ENCODE data around the gene TLCD5. TPM values are rescaled to one million over a fixed set of nuclear protein-coding genes. Genes with fewer than 3 reads are reported as not detected.

Gene TLCD5
- total RNA-seq (2021) = 6.8 and 7.1 TPM in 2 replicates
- long read RNA-seq, full-length matches to known transcripts = 23 of 26 reads
- long read RNA-seq, partial matches to known transcripts = 0 of 26 reads
- long read RNA-seq, other reads (novel, unspliced or antisense) = 3 of 26 reads

DNA sequence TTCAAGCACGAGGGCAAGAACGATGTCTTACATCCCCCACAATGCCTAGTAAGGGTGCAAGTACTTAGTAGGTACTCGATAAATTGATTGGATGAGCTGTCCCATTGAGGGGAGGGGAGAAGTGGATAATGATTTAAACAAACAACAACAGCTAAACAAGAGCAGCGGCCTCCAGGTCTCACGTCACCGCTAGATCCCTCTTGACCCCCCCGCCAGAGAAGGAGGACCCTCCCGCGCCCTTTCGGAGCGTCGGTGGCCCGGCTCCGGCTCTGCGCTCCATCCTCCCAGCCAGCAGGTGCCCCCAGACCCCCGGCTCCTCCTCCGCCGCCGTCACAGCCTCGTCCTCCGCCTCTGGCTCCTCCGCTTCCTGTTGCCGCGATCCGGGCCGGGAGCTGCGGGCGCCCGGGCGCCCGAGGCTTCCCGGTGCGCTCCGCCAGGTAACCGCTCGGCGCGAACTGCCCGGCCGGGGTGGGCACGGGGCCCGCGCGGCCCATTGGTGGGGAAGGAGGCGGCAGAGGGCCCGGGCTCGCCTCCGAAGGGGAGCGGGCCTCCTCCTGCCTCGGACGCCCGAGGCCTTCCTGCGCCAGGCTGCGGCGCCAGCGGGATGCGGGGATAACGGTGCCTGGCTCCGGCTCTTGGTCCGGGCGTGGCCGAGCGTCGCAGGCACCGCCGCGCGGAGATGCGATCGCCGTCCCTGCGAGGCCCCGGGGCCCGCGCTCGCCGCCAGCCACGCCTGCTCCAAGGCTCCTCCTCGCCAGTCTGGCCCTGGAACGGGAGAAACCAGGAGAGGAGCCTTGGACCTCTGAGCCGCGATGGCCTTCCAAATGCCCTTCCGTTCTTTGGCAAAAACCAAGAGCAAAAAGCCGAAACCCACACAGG is at the start of gene TLCD5:
Gene TLCD5 (plus strand): TSS at position 368 of the 879 bp plus-strand sequence. CDS start 2,143 bp downstream, outside the sequence.
- no CpG with 5 or more reads among the region's 84 CpGs for WGBS (ENCODE audit: extremely low coverage, insufficient read length, low lambda C conversion rate)
- TF ChIP-seq, protein P1, sequence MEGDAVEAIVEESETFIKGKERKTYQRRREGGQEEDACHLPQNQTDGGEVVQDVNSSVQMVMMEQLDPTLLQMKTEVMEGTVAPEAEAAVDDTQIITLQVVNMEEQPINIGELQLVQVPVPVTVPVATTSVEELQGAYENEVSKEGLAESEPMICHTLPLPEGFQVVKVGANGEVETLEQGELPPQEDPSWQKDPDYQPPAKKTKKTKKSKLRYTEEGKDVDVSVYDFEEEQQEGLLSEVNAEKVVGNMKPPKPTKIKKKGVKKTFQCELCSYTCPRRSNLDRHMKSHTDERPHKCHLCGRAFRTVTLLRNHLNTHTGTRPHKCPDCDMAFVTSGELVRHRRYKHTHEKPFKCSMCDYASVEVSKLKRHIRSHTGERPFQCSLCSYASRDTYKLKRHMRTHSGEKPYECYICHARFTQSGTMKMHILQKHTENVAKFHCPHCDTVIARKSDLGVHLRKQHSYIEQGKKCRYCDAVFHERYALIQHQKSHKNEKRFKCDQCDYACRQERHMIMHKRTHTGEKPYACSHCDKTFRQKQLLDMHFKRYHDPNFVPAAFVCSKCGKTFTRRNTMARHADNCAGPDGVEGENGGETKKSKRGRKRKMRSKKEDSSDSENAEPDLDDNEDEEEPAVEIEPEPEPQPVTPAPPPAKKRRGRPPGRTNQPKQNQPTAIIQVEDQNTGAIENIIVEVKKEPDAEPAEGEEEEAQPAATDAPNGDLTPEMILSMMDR (conservative IDR thresholded peaks at IDR 0.05) = peak; percentile 35; the same call in 2 of the 3 replicates
- Mint-ChIP-seq H3K4me3 (peak within 1 kb of the TSS; percentile 78 to 89), H3K9me3 (no peaks in the 10 kb centered on the region), H3K4me1 (peaks cover 14 to 15% of the 10 kb centered on the region in 2 experiments), H3K36me3 (ENCODE audit: insufficient read depth in 1 of 3, low read depth in 3 of 3) (peaks cover 8 to 19% (median 10%) of the 10 kb centered on the region in 3 experiments; a peak in 6 of 7 replicates), H3K27me3 (ENCODE audit: low read depth) (peaks cover 5% of the 10 kb centered on the region), H3K27ac (peak within 1 kb of the TSS; percentile 12 to 65 (median 18); a peak in 2 of 7 replicates)
- H2BK20ac ChIP-seq (ENCODE audit: low read depth, low read length, poor library complexity, severe bottlenecking) = no peak within 1 kb of the TSS
- H3K79me2 ChIP-seq (ENCODE audit: insufficient read depth, low read length) = no peaks in the 10 kb centered on the region
- H4K5ac ChIP-seq (ENCODE audit: insufficient read length, low read depth, low read length) = no peak within 1 kb of the TSS
- H2AFZ ChIP-seq (ENCODE audit: low read length) = peak within 1 kb of the TSS; percentile 0
- H4K91ac ChIP-seq (ENCODE audit: insufficient read length, low read depth, low read length) = no peak within 1 kb of the TSS
- no peaks in the 10 kb centered on the region for H3K27me3 ChIP-seq (ENCODE audit: insufficient read depth, low read length)
- H3K79me1 ChIP-seq (ENCODE audit: insufficient read depth, low read depth, low read length, poor library complexity, severe bottlenecking) = no peaks in the 10 kb centered on the region
- H2BK120ac ChIP-seq (ENCODE audit: low read depth, low read length, poor library complexity, severe bottlenecking) = no peak within 1 kb of the TSS
- peak within 1 kb of the TSS; percentile 59 for H3K4me2 ChIP-seq (ENCODE audit: insufficient read depth, insufficient read length, low read length)
- peak within 1 kb of the TSS; percentile 5 for H3K9ac ChIP-seq (ENCODE audit: extremely low read depth, insufficient read length, low read length)
- no peak within 1 kb of the TSS for H3K27ac ChIP-seq (ENCODE audit: insufficient read length, low read depth, low read length)
- H2AK5ac ChIP-seq (ENCODE audit: insufficient read length, low read length) = no peak within 1 kb of the TSS
- H3K56ac ChIP-seq (ENCODE audit: insufficient read length, low read depth, low read length) = no peak within 1 kb of the TSS
- peak within 1 kb of the TSS; percentile 46 for H3K18ac ChIP-seq (ENCODE audit: insufficient read length, low read depth, low read length)
- H3K14ac ChIP-seq (ENCODE audit: insufficient read depth, low read length) = peak within 1 kb of the TSS; percentile 6; the same call in 1 of the 2 replicates
- no peaks in the 10 kb centered on the region for H4K20me1 ChIP-seq (ENCODE audit: control insufficient read depth, insufficient read depth, insufficient read length)
- H2BK12ac ChIP-seq (ENCODE audit: insufficient read length, low read depth, low read length) = peak within 1 kb of the TSS; percentile 58
- no peak within 1 kb of the TSS for H3K23ac ChIP-seq (ENCODE audit: insufficient read length, low read depth, low read length)
- DNase-seq = peak; percentile 94
- 0 out of 2 replicates have a peak, but pooled peaks cover 2% of the 10 kb centered on the region for H3K4me1 ChIP-seq (ENCODE audit: insufficient read depth, low read length)
- no peak within 1 kb of the TSS for H2BK5ac ChIP-seq (ENCODE audit: insufficient read length, low read length)
- no peaks in the 10 kb centered on the region for H3K9me3 ChIP-seq (ENCODE audit: control insufficient read depth, low read depth, low read length)
- peaks cover 4% of the 10 kb centered on the region for H3K23me2 ChIP-seq (ENCODE audit: insufficient read length, low read depth, low read length, poor library complexity, severe bottlenecking)
- no peak within 1 kb of the TSS for H3K4ac ChIP-seq (ENCODE audit: low read depth, low read length)
- H4K8ac ChIP-seq (replicated peaks; ENCODE audit: insufficient read length, low read depth, low read length) = no peak within 1 kb of the TSS
- no peak within 1 kb of the TSS for H2BK15ac ChIP-seq (ENCODE audit: low read depth, low read length)
- H3T11ph ChIP-seq (ENCODE audit: low read length) = no peak within 1 kb of the TSS
